ENCODE results near the gene EML6. TPM values are rescaled to one million over a fixed set of nuclear protein-coding genes. Genes with fewer than 3 reads are reported as not detected.
"Not testable (repeated sequence)": the region's sequence is repeated elsewhere in the genome, so short reads cannot be mapped to it uniquely, and the experiment has no call there.

Gene EML6
- total RNA-seq, 2 experiments from 2014 or later, result 0.96 to 1.2 TPM

- ChIA-PET CTCF (no interaction called here), POLR2A (no interaction called here)
- Mint-ChIP-seq H3K27me3 (no peaks in the 10 kb centered on the region), H3K4me1 (no peaks in the 10 kb centered on the region), H3K4me3 (no peak overlapping the region), H3K27ac (no peak overlapping the region), H3K36me3 (ENCODE audit: low read depth) (no peaks in the 10 kb centered on the region), H3K9me3 (no peaks in the 10 kb centered on the region)
- no peak for DNase-seq
These were observed 149.3 kb downstream of the EML6 start for GRCh38 chr2:54872780-54873179.

- CTCF ChIA-PET, DNase-seq: not testable (repeated sequence)
These were observed 149.8 kb downstream of the EML6 start for GRCh38 chr2:54873236-54873635.

GRCh38 chr2:54876764-54877163 lies 153.3 kb downstream of the EML6 start:
- CTCF ChIA-PET, result interaction anchor here (0.6 to 1.0 kb wide), 2 partner anchors 35 to 227 kb away, joined by 3 to 4 read pairs; no protein-coding TSS in a partner anchor
- Mint-ChIP-seq H3K9me3 (no peaks in the 10 kb centered on the region), H3K36me3 (ENCODE audit: low read depth) (no peaks in the 10 kb centered on the region), H3K4me3 (no peak overlapping the region), H3K4me1 (no peaks in the 10 kb centered on the region), H3K27ac (no peak overlapping the region), H3K27me3 (no peaks in the 10 kb centered on the region)
- POLR2A ChIA-PET, result no interaction called here
- DNase-seq, result no peak

More at GRCh38 chr2:54873236-54873635, 149.8 kb downstream of the EML6 start:
- H3K4me1 Mint-ChIP-seq; H3K36me3 Mint-ChIP-seq (ENCODE audit: low read depth); H3K4me3 Mint-ChIP-seq; H3K27ac Mint-ChIP-seq; H3K27me3 Mint-ChIP-seq; H3K9me3 Mint-ChIP-seq; POLR2A ChIA-PET: not testable (repeated sequence)

DNA sequence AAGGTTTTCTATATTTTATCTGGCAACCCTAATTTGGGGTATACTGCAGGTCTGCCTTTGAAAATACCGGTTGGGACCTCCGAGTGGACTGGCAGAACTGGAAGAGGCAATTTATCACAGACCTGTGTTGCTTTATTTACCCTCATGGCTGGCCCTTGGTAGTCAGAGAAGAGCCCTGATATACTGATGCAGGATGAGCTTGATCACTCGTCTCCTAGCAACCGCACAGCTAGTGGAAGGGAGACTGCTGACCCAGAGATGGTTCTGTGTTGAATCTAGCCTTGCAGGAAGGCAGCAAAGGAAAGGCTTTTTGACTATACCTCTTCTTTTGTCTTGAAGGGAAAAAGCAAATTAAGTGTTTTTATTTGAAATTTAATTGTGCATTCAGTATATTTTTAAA lies 154.7 kb downstream of the EML6 start:
- Mint-ChIP-seq H3K4me1 (no peaks in the 10 kb centered on the region), H3K4me3 (no peak overlapping the region), H3K27me3 (no peaks in the 10 kb centered on the region), H3K27ac (no peak overlapping the region), H3K36me3 (ENCODE audit: low read depth) (no peaks in the 10 kb centered on the region), H3K9me3 (no peaks in the 10 kb centered on the region)
- CTCF ChIA-PET, result interaction anchor here (0.7 to 0.9 kb wide), 2 partner anchors 13 to 503 kb away, joined by 3 read pairs; no protein-coding TSS in a partner anchor
- POLR2A ChIA-PET, result no interaction called here
- no peak for DNase-seq

DNA sequence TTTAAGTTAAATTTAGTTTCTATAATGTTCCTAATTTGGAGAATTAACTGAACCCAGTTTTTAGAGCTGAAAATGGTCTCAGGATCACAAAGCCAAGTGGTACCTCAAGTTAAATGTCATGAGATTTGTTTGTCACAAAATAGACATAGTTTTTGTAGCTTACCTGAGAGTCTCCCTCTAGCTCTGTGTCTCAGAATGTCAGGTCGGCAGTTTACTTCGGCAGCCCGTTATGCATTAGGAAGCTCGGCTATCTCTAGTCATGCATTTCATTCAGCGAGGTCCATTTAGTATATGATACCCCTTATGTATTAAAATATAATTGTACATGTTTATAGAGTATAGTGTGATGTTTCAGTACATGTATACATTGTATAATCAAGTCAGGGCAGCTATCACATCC lies 155.6 kb downstream of the EML6 start:
- POLR2A ChIA-PET, result no interaction called here
- Mint-ChIP-seq H3K4me3 (no peak overlapping the region), H3K4me1 (no peaks in the 10 kb centered on the region), H3K36me3 (ENCODE audit: low read depth) (no peaks in the 10 kb centered on the region), H3K9me3 (no peaks in the 10 kb centered on the region), H3K27ac (no peak overlapping the region), H3K27me3 (no peaks in the 10 kb centered on the region)
- no peak for DNase-seq
- CTCF ChIA-PET, result no interaction called here

DNA sequence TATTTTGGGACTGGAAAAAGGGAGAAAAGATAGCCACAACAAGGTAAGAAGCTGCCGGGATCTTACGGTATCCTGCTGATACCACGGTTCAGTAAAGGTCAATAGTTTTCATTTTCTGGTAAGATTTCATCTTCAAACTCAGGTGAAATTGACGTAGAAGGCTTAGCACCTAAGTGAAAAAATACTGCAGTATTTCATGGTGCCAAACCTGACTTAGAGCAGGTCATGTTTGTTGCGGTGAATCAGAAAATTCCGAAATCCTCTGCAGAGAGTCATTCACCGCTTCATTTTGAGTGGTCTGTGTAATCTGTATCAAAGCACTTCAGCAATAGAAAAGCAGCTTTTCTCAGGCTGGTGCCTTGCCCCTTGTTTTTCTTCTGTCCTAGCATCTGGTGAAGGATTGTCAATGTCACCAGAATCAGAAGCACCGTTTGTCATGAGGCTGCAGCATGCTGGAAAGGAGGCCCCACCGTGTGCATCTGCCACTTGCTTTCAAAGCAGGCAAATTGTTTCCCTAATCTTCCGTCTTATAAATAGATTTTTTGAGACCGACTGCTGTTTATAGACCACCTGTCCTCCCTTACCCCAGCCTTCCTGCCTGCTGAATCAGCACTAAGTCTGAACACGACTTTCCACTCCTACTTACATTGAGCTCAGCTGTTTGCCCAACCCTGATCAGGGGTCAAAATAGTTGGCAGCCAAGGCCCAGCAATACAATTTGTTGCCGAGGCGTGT lies 156.3 kb downstream of the EML6 start:
- POLR2A ChIA-PET, result no interaction called here
- DNase-seq, result no peak
- CTCF ChIA-PET, result no interaction called here
- Mint-ChIP-seq H3K9me3 (no peaks in the 10 kb centered on the region), H3K27me3 (no peaks in the 10 kb centered on the region), H3K4me3 (no peak overlapping the region), H3K4me1 (no peaks in the 10 kb centered on the region), H3K36me3 (ENCODE audit: low read depth) (no peaks in the 10 kb centered on the region), H3K27ac (no peak overlapping the region)

DNA sequence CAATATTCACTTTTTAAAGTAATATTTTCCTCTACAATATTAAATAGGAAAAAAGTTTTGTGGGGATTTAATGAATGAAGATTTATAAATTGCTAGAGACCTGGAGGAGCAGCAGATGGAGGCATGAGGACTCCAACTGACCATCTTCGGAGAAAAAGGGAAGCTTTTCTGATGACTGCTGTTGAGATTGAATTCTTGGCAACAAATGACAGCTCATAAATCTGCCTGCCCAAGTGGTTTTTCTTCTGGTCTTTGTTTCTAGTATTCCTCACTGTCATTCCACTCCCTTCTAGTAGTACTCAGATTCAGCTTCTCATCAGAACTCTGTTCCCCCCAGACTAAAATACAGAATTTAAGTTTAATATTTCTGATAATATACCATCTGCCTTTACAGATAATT lies 157.0 kb downstream of the EML6 start:
- Mint-ChIP-seq H3K36me3 (ENCODE audit: low read depth) (no peaks in the 10 kb centered on the region), H3K4me1 (no peaks in the 10 kb centered on the region), H3K4me3 (no peak overlapping the region), H3K27me3 (no peaks in the 10 kb centered on the region), H3K9me3 (no peaks in the 10 kb centered on the region), H3K27ac (no peak overlapping the region)
- ChIA-PET POLR2A (no interaction called here), CTCF (no interaction called here)
- no peak for DNase-seq

DNA sequence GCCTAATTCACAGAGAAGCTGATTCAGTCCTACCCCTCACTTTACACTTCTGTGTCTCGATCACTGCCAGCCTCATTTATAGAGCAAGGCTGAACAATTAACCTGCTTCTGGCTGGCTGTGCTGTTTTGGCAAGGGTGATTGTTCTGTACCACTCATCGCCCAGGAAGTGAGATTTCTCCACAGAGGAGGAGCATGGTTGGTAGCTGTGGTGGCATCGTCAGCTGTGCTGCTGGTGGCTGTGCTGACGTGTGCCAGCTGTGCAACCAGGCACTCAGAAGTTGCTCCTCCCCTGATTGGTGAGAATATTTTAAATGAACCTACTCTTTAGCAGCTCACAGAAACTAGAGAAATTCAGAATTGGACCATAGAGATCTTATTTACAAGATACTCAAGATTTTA lies 158.3 kb downstream of the EML6 start:
- CTCF ChIA-PET, result interaction anchor here (0.6 to 0.7 kb wide), 3 partner anchors 83 to 422 kb away, joined by 3 to 4 read pairs (median 3); no protein-coding TSS in a partner anchor
- H3K27ac Mint-ChIP-seq, result no peak overlapping the region
- H3K4me1 Mint-ChIP-seq, result no peaks in the 10 kb centered on the region
- POLR2A ChIA-PET, result no interaction called here
- H3K27me3 Mint-ChIP-seq, result no peaks in the 10 kb centered on the region
- DNase-seq, result no peak
- no peak overlapping the region for H3K4me3 Mint-ChIP-seq
- H3K9me3 Mint-ChIP-seq, result no peaks in the 10 kb centered on the region
- no peaks in the 10 kb centered on the region for H3K36me3 Mint-ChIP-seq (ENCODE audit: low read depth)

DNA sequence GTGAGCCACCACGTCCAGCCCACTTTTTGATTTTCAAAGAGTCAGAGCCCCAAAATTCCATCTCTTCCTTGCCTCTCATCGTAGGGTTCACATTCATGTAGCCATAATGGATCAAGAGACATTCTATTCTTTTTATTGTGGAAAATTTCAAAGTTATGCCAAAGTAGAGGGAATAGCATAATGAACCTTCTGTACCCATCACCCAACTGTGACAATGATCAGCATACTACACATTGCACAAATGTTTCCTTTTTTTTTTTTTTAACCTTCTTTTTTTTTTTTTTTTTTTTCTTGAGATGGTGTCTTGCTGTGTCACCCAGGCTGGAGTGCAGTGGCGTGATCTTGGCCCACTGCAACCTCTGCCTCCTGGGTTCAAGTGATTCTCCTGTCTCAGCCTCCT lies 162.4 kb downstream of the EML6 start:
- Mint-ChIP-seq H3K4me1 (no peaks in the 10 kb centered on the region), H3K27me3 (peaks cover 4% of the 10 kb centered on the region), H3K4me3 (no peak overlapping the region), H3K9me3 (no peaks in the 10 kb centered on the region), H3K27ac (no peak overlapping the region), H3K36me3 (ENCODE audit: low read depth) (no peaks in the 10 kb centered on the region)
- CTCF ChIA-PET, result interaction anchor here (1.3 kb wide), 1 partner anchor 9 kb away, joined by 4 read pairs; no protein-coding TSS in a partner anchor
- no peak for DNase-seq
- POLR2A ChIA-PET, result no interaction called here

DNA sequence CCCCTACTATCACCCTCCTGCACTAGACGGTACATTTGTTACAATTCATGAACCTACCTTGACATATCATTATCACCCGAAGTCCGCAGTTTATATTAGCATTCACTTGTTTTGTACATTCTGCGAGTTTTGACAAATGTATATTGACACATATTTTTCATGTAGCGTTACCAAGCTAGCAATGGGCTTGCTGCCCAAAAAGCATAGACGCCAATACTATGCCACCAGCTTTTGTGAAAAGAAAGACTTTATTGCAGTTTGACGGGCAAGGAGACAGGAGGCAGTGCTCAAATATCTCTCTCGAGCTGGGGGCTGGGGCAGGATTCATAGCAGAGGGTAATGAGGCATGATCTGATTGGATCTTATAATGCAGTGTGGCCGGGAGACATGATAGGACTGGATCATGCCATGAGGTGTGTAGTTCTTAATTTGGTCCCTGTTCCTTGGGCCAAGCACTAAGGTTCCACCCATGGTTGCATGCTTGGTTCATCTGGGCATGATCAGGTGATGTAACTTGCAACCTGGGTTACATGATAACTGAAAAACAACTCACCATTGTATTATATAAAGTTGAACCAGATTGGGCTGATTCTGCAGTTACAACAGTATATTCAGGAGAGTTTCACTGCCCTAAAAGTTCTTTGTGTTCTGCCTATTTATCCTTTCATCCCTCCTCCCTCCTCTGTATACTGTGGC lies 164.5 kb downstream of the EML6 start:
- Mint-ChIP-seq H3K4me3 (no peak overlapping the region), H3K36me3 (ENCODE audit: low read depth) (no peaks in the 10 kb centered on the region), H3K9me3 (no peaks in the 10 kb centered on the region), H3K27ac (no peak overlapping the region), H3K4me1 (no peaks in the 10 kb centered on the region), H3K27me3 (peaks cover 4% of the 10 kb centered on the region)
- no peak for DNase-seq
- ChIA-PET CTCF (interaction anchor here (1.0 to 1.3 kb wide), 2 partner anchors 10 to 12 kb away, joined by 3 read pairs; no protein-coding TSS in a partner anchor), POLR2A (interaction anchor here (0.6 kb wide), 1 partner anchor 9 kb away, joined by 6 read pairs; no protein-coding TSS in a partner anchor)

DNA sequence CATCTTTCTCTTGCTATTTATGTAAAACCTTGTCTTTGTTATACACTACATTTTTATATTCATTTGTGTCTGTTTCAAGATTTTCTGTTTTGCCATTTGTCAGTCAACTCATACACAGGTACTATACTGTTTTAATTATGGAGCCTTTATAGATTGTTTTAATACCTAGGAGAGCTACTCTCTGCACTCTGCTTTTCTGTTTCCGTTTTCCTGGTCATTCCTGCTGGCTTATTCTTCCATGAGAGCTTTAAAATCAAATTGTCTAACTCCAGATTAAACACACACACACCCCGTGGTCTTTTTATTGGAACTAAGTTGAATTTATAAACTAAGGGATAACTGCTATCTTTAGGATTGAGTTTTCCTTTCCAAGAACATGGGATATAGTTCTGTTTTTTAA lies 165.6 kb downstream of the EML6 start:
- H3K4me3 Mint-ChIP-seq, result no peak overlapping the region
- H3K36me3 Mint-ChIP-seq (ENCODE audit: low read depth), result no peaks in the 10 kb centered on the region
- no peak overlapping the region for H3K27ac Mint-ChIP-seq
- peaks cover 4% of the 10 kb centered on the region for H3K27me3 Mint-ChIP-seq
- CTCF ChIA-PET, result interaction anchor here (0.5 to 1.3 kb wide), 3 partner anchors 9 to 378 kb away, joined by 3 to 4 read pairs (median 3); no protein-coding TSS in a partner anchor
- no peaks in the 10 kb centered on the region for H3K4me1 Mint-ChIP-seq
- POLR2A ChIA-PET, result no interaction called here
- no peak for DNase-seq
- no peaks in the 10 kb centered on the region for H3K9me3 Mint-ChIP-seq

- Mint-ChIP-seq H3K9me3 (no peaks in the 10 kb centered on the region), H3K4me1 (no peaks in the 10 kb centered on the region), H3K27ac (no peak overlapping the region), H3K4me3 (no peak overlapping the region), H3K27me3 (peaks cover 4% of the 10 kb centered on the region), H3K36me3 (ENCODE audit: low read depth) (peaks cover 3% of the 10 kb centered on the region)
- CTCF ChIA-PET, result interaction anchor here (0.6 kb wide), 1 partner anchor 372 kb away, joined by 4 read pairs; no protein-coding TSS in a partner anchor
- POLR2A ChIA-PET, result no interaction called here
- no peak for DNase-seq
These were observed 168.4 kb downstream of the EML6 start for GRCh38 chr2:54891909-54892308.

DNA sequence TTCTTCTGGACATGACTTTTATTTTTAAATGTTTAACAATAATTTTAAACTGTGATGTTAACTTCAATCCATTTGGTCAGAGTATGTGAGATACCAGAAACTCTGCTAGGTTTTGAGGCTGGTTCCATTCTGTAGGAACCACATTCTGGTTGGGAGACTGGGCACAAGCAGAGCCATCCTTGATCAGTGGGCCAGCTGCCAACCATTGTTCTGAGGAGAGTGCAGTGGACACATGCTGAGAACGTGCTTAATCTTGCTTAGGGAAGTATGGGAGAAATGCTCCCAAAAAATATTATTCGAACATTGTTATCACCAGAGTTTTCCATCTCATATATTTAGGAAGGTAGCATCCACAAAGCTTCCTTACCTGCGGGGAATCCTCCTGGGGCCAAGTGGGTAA lies 171.0 kb downstream of the EML6 start:
- Mint-ChIP-seq H3K27ac (no peak overlapping the region), H3K36me3 (ENCODE audit: low read depth) (peaks cover 3% of the 10 kb centered on the region), H3K4me1 (peaks cover 20% of the 10 kb centered on the region), H3K4me3 (no peak overlapping the region), H3K27me3 (peaks cover 4% of the 10 kb centered on the region), H3K9me3 (no peaks in the 10 kb centered on the region)
- ChIA-PET CTCF (interaction anchor here (0.6 to 1.4 kb wide), 3 partner anchors 8 to 281 kb away, joined by 3 to 4 read pairs (median 3); no protein-coding TSS in a partner anchor), POLR2A (no interaction called here)
- DNase-seq, result no peak

All from activated CD4-positive, alpha-beta T cell treated with anti-CD3 and anti-CD28 coated beads, Interleukin-2, amount 10 ng/mL, durations not matched to agents 7 days and 5 days (primary cell).